ENCODE measurements around the gene RIMS1.
"Not testable (repeated sequence)": the region's sequence is repeated elsewhere in the genome, so short reads cannot be mapped to it uniquely, and the experiment has no call there.

Gene RIMS1

DNA sequence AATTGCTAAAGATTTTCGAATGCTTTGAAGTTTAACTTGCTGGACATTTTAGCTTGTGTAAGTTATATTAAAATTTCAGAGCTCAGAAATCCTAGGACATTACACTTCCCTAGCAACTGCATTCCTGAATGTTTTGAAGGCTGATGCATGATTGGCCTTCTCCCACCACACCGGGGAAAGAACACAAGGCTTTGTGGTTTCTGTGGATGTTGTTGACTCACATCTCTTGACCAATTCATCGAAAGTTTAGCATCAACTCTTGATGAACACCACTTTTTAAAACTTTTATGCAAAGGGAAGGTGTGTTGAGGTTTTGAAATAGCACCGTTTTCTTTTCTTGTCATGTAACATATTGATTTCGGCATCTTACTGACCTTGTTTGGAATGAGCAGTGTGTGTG is 81.1 kb downstream of the RIMS1 start:
- no peak for DNase-seq

DNA sequence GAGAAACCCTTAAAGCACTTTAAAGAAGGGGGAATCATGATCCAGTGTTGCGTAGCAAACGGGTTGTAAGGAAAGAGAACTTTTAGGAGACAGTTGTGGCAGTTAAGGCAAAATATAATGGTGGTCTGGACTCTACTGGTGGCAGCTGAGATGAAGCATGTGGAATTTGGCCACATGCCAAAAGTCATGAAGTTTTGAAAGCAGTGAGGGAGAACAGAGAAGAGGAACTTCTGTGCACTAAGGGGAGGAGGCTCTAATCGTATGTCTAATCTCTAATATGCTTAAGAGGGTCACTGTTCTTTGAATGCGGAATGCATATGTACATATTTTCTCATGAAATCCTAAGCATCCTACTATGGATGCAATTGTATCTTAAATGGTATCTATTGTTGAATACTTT is 91.5 kb downstream of the RIMS1 start:
- DNase-seq, result no peak

DNA sequence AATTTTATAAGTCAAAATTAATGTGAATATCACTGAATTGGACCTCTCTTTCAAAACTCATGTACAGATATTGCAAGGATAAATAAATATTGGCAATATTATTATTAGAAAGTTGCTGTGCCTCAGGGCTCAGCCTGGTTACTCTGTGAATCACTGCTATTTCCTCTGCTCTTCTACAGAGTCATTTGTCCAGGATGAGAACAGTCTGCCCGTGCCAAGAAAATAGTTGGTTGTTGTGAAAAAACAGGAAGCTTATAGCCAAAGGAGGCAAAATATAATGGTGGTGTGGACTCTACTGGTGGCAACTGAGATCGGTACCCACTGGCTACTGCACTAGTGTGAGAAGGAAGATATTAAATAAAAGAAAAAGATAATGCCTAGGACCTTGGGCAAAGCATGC is 93.6 kb downstream of the RIMS1 start:
- DNase-seq, result no peak

DNA sequence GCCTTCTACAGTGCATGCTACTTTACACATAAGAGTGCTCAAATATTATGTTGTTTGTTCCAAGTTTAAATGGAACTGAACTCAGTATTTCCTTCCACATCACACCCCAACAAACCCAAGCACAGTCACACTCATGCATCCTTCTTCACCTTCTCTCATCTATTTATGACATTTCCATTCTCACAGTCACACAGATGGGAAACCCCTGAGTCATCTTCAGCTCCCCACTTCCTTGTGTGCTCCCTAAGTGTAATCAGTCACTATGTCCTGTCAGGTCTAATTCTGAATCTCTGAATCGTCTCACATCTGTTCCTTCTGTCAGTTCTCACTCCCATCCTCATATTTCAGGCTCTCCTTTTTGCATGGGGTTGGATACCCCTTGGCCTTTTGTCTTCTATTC is 96.0 kb downstream of the RIMS1 start:
- peak in 1 of 51 donors; percentile 19 for DNase-seq

DNA sequence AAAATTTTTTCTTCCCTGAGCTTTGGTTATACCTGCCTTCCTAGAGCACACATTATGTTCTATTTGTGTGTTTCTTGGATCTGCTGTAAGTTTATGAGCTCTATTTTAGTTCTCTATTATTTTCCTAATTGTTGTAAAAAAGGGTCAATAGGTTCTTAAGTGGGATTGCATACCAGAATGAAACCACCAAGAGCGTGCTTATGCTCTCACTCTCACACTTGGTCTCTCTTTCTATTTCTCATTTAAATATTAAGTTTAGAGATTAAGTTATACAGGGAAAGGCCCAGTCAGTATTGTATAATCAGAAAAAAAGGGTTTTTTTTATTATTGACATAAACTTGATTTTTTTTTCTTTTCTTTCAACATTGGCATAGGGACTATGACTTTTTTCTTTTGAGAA is 96.8 kb downstream of the RIMS1 start:
- DNase-seq, result no peak

DNA sequence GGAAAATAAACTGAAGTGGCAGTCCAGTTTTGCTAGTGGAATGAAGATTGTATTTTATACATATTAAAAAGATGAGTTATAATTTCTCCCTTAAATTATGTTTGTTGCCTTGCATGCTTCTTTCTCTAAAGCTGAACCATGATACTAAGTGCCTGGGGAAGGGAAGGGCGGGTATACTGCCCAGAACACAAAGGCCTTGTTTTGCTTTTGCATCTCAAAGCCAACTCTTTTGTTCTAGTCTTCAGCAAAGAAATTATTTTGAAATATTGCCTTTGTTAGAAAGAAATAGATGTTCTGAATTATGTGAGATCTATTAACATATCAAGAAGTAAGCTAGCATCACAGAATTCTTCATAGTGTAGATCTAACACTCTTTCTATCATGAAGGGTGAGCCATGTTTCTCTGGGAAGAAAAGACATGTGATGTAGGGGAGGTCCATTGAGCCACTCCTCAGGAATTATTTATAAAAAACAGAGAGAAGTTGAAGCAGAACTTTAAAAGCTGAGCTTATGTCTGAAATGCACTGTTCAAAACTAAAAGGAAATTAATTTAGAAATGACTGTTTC is 108.4 kb downstream of the RIMS1 start:
- no peak for DNase-seq

DNA sequence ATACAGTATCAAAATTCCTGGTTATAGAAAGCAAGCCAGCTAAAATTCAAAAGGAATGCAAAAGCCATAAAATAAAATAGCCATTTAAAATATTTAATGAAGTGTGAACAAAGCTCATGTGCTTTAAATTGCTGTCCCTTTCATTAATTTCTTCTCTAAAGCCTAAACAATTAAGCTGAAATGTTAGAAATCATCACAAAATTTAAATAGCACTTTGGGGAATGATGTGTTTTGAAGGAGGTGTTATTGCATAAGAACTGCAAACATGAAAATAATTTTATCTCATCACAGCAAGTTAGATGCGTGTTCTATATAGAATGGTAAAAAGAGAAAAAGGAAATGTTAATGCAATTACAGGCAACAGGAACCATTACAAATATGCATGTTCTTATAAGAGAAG is 111.0 kb downstream of the RIMS1 start:
- DNase-seq, result no peak

DNA sequence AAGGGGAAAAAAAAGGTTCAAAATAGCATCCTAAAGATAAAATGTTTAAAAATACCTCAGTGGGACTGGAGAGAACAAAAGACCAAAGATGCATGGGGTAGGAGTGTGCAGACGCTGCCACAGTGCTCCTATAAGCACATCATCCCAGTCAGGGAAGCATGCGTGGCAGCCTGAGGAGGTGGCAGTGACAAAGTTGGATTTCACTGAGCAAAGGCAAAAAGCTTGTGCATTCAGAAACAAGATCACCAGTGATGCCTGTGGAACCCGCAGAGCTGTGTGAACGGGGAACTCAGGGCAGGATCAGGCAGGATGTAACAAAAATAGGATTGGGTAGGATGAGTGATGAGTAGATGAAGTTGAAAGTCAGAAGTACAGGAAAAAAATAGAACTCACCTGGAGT is 116.1 kb downstream of the RIMS1 start:
- no peak for DNase-seq

DNA sequence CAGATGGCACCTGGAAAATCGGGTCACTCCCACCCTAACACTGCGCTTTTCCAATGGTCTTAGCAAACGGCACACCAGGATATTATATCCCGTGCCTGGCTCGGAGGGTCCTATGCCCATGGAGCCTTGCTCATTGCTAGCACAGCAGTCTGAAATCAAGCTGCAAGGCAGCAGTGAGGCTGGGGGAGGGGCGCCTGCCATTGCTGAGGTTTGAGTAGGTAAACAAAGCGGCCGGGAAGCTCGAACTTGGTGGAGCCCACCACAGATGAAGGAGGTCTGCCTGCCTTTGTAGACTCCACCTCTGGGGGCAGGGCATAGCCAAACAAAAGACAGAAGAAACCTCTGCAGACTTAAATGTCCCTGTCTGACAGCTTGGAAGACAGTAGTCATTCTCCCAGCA is 120.2 kb downstream of the RIMS1 start:
- not testable (repeated sequence) for DNase-seq

DNA sequence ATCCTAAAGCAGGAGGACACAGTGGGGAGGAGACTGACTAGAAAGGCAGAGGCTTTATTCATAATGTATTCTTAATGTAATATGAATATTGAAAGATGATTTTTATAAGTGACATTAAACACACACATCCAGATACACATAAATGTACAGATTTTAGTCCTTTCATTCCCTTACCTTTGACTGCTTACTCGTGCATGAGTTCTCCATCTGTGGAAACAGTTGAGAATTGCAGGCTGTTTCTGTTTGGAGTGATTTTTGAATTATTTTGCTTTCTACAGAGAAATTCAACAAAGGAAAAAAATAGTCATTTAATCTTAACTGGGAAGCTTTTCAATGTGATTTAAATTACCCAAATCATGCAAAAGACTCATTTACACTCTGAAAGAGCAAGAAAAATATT is 136.5 kb downstream of the RIMS1 start:
- DNase-seq, result no peak

DNA sequence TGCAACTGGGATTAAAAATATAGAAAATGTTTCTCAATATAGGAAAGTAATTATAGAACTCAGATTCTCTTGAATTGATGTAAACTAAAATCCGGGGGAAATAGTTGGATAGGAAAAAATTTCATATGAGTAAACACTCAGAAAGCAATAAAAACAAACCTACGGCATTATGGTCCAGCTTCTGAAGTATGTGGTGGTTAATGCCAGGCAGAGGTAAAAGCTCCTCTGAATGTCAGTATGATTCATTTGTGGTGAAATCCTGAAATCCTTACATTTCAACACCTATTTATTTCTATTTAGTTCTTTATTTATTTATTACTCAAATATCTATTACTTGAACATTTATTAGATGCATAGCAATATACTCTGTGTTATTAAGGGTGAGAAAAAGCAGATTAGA is 145.1 kb downstream of the RIMS1 start:
- DNase-seq, result no peak

DNA sequence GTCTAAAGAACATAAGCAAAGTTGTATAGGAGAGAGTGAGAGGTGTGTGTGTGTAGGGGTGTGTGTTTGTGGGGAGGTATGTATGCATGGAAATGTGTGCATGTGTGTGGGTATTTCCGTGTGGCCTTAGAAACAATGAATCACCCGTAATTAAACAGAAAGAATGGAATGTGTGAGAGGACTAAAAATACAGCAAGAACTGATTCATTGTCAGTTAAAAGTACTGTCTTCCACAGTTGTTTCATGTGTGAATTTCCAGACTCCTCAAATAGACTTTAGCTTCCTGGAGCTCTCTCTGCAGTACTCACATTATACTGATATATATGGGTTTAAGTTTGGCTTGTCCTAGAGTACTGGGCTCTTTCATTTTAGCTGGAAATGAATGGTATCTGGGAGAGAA is 145.7 kb downstream of the RIMS1 start:
- no peak for DNase-seq

DNA sequence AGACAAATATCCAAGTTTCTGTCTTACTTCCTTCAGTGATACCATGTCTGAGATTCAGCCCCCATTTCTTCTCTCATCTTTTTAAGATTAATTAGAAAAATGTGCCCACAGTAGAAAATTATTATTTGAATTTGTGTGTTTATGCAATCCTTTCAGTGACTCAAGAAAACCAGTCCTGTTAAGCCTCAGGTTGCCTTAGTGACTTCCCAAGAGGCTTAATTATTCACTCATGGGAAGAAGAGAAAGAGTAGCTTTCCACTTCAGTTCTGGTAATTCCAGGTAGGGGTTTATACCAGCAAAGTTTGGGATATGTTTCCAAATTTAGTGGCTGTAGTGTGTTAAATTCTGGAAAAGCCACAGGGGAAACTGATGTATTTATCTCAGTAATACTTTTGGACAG is 149.1 kb downstream of the RIMS1 start:
- DNase-seq, result no peak

DNA sequence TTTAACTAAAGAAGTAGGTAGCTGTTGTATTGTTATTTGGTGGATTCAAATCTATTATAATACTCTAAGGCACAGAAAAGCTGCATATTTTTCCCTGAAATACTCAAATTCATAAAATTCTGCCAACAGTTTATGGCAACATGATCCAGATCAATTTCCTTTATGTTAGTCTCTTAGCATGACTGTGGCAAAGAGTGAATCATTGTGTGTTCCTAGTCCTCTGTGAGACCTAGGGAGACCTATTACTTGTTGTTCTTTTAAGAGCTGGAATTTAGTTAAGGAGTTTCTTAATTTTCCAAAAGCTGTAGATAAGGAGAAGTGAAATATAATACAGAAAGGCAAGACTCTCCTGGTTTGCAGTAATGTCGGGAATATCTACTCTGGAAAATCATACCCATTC is 149.6 kb downstream of the RIMS1 start:
- DNase-seq, result no peak

DNA sequence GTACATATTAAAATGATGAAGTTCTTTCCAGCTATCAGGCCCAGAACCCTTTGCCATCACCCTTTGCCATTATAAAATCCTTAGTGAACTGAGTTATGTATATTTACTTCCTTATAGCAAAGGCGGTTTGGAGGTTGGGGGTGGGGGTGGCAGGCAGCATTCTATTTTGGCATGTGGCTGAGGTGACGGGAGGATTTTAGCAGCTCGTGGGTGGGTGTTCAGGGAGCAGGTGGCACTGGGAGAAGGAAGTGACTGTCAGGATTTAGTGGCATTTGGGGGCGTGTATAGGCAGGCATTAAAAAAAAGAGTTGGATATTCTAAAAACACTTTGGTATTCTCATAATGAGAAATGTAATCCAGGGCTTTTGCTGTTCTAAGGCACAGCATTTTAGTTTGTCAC is 150.7 kb downstream of the RIMS1 start:
- DNase-seq, result peak in 1 of 51 donors; percentile 27

DNA sequence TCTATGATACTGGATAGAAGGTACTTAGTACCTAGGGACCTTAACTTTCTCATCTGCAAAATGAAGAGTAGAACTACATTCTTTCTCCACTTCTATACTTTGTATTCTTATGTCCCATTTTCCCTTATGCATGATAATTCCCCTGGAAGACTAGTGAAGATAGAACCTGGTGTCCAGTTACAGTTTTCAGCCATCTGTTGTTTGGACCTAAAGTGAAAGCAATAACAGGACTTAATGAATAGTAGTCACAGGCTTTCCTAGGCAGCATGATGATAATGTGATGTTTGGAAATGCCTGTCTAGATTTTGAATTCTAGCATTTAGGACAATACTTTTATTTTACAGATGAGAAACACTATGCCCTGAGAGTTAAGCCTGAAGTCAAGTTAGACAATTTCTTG is 153.8 kb downstream of the RIMS1 start:
- no peak for DNase-seq

DNA sequence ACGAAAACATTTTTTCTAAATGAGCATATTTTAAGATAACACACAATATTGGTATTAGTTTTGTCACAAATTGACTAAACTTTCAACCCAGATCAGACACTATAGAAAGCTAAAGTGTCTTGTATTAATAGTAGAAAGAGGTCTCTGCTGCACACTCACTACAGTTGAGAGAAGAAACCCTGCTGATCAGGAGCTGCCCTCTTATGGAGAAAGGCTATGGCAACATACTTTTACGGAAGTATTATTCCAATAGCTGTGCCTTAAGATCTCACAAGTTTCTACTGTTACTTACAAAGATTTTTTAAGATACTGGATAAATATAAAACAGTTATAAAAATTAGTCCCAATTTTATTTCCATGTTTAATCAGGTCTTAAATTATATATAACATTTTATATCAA is 155.7 kb downstream of the RIMS1 start:
- DNase-seq, result no peak

DNA sequence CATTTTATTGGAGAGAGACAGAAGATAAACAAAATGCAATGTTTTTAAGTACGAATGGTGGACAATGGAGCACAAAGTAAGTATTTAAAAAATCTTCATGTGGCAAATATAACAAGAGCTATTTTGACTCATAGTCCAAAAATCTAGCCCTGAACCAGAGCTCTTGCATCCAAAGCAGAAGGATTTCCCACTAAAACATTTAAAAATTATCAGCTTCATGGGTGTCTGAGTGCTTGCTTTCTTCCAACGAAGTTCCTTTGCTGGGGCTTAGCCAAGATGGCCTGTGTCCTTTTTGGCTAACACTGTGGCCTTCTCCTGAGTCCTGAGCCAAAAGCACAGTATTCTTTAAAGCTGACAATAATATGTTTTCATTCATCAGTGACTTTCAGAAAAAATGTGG is 161.7 kb downstream of the RIMS1 start:
- no peak for DNase-seq

DNA sequence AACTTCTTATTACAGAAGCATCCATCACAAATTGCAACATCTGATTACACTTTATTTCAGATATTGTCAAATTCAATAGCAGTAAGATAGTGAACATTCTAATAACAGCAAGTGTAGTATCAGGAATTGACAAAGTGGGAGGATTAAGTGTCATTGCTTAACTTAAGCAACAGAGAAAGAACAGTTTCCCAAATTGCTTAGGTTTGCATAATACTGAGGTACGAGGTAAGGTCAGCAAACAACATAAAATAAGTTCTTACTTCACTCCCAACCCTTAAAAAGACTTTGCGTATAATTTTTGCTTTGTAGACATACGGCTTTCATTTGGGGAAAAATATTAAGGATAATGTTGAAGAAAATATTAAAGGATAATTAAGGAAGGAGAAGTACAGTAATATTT is 163.0 kb downstream of the RIMS1 start:
- no peak for DNase-seq

DNA sequence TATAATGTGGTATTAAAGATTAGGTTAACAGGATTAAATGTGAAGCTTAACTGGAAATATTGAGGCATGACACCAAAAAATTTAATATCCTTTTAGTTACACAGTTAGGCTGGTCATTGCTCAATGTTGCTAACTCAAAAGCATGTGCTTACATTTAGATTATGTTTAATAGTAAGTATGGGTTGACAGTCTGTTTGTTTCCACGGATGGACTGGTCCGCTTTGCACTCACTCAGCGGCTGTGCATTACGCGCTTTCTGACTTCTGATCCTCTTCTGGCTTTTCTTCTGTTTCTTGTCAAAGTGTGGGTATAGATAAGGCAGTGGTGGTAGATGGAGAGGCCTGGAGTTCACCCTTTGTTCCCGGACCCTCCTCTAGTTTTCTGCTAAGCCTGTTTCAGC is 174.9 kb downstream of the RIMS1 start:
- no peak for DNase-seq

DNA sequence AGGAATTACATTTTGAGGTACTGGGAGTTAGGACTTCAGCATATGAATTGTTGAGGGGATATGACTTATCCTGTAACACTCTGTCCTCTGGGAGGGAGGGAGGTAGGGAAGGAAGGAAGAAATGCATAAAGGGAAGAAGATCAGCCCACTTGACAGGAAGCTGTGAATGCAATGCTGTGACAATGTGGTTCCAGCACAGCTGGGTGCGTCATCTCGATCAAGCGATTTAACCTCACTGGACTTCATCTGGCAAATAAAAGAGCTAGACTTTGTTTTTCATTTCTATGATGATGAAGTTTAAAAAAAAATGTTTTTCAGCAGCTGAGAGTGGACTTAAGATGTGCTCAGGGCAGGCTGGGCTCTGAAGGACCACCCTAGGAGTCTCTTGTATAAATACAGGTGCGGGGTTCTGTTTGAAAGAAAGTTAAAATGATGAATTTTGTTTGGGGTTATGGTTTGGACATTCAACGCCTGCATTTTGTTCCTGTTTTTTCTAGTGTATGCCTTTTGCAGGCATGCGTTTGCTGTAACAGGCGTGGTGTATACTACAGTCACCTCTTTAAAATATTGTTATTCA is 178.1 kb downstream of the RIMS1 start:
- no peak for DNase-seq

DNA sequence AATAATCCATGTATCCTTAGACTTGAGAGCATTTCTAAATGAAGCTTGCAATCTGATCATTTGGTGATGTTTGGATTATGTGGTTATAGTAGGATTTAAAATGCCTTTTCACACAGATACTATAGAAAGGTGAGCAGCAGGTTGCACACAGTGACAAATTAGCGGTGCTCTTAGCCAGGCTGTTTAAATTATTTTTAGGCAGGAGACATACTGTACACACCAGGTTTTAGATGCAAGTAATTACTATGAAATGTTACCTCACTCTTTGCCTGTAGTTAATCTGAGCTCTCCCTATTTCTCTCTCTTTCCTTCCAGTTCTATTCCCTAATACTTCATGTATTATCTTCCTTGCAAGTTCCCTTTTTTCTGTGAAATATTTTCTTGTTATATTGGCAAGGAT is 191.7 kb downstream of the RIMS1 start:
- no peak for DNase-seq

DNA sequence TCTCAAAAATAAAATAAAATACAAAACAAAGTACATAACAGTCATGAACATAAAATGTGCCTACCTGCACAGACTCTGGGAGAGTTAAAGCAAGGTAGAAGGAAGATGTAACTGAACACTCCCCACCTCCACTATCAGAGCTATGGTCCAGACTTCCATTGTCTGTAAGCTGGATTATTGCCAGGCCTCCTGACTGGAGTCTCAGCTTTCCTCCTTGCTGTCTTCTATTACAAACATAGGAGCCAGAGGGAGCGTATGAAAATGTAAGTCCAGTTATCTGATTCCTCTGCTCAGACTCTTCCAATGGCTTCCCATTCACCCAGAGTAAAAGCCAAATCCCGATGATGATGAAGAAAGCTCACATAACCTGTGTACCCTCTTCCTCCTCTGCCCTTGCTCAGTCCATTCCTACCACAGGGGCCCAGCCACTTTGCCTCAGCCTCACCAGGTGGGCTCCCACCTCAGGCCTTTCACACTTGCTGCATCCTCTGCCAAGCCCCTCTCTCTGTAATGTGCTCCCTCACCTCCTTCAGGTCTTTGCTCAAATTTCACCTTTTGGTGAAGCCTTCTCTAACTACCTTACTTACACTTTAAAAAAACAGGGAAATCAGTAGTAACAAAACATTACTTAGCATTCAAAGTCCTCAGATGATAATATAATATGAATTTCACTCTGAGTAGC is 194.1 kb downstream of the RIMS1 start:
- DNase-seq, result no peak

DNA sequence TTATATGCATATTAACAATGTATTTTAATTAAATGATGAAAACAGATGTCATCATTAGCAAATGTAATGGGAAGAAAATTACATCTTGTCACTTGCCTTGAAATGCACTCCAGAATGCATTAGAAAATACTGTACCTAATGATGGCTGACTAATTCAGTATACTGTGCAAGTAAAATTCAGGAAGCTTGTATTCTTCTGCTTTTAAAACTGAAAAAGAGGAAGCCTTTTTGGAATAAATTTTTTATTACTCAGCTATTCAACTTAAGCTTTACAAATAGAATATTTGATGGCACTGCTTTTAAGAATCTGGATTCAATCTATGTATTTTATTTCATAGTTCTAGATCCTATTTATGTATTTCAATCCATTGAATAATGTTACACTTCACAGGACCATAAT is 195.5 kb downstream of the RIMS1 start:
- no peak for DNase-seq

Measured in hypothalamus (tissue), 51 donors.